Activated CD8-positive, alpha-beta memory T cell treated with anti-CD3 and anti-CD28 coated beads, Interleukin-2, amount 50 U/mL, for 4 hours (primary cell): ENCODE measurements around the gene ARPP19.
A peak's percentile ranks its signal among the peaks of the same experiment; 100 is the strongest.
"Not testable (repeated sequence)": the region's sequence is repeated elsewhere in the genome, so short reads cannot be mapped to it uniquely, and the experiment has no call there.

Experiments used
- DNase-seq: peaks from one replicate; pipeline ENCODE4 v3.0.0-alpha.2; 2020

ARPP19 gene, protein sequence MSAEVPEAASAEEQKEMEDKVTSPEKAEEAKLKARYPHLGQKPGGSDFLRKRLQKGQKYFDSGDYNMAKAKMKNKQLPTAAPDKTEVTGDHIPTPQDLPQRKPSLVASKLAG

DNA sequence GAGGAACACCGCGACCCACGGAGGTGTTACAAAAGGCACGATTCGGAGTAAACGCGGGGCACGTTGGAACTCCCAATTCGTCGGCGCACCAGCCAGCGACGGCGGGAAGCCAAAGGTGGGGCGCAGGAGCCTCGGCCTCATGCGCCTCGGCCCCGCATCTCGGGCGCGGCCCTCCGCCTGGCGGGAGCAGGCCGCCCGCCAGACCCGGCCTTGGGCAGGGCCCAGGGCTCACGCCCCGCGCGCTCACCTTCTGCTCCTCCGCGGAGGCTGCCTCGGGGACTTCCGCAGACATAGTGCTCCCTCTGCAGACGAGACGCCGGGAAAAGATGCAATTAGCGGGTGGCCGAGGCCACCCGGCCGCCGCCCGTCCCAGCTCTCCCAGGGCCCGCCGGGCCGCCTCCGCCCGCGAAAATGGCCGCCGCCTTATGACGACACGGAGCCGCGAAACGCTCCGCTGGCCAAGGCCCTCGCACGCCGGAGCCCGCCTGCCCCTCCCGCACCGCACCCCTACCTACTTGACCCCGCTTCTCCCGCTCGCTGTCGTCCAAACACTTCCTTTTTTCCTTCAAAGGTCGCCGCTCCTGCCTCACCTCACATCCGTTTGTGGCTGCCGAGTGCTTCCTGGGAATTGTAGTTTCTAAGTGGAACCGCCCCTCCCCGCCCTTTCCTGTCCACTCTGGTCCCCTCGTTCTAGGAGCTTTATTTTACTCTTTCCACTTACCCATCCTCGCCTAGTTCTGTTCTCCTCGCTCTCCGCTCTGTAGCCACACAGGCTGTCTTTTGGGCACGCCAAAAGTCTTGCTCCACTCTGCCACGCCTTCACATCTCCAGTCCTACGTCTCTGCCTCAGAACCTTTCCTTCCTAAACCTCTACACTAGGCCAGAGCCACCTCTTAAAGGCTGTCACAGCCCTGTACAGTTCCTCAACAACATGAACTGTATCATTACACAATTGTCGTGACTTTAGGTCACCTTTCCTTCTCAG lies at the start of gene ARPP19:
ARPP19 (minus strand) TSS at position 430 of the 985 bp plus-strand sequence; CDS start at position 292, 138 bp downstream.
- DNase-seq = peak; percentile 71

DNA sequence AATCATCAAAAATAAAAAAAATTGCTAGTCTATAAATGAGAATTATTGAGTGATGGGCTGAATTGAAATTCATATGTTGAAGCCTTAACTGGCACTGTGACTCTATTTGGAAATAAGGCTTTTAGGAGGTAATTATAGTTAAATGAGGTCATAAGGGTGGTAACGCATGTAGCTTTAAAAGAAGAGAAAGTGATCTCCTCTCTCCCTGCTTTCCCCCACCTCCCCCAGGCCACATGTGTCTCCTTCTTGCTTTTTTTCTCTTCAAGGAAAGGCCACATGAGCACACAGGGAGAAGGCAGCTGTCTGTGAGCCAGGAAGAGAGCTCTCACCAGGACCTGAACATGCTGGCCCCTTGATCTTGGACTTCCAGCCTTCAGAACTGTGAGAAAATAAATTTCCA lies 48.2 kb upstream of the ARPP19 start:
- DNase-seq = no peak

DNA sequence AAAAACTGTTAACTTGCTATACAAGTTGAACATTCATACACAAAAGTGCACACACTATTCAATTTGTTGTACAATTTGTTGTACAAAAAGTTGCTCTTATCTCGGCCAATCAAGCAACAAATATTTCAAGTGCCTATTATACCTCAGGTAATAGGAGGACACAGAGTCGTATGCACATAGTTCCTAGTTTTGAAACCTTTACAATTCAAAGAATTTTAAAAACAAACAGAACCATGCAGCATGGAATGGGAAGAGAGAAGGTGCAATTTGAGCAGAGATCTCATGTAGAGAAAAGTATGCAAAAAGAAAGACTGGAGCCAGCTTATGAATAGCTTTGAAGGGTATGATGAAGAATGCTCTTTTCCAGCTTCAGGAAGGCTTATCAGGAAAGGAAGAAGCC lies 46.5 kb upstream of the ARPP19 start:
- DNase-seq = no peak

DNA sequence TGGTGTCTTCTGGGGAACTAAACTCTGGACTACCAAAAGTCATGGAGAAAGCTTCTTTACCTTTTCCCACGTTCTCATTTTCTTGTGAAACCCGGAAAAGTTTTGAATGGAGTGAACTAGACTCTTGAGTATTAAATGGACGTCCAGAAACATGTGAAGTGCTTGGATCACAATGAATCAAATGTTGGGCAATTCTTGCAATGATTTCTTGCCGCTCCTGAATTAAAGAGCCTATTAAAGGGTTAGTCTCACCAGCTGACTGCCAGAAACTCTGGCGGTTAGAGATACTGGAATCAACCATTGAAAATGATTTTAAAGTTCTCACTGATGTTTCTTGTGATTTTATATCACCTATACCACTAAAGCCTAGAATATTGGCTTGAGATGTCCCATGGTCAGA lies 40.8 kb upstream of the ARPP19 start:
- DNase-seq = no peak

DNA sequence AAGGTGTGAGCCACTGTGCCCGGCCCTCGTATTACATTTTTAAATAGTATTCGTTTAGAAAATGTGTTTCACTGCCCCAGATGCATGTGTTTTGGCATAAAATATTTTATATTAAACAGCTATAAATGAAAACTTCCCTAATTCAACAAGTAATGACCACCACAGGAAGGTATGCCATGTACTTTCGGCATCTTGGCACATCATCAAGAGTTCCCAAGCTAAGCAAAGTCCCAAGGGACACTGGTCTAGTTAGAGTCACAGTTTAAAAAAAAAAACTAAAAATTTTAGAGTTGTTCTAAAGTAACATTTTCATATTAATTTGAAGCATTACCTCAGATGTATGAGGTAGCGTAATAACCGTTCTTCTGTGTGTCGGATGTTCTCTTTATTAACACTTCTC lies 15.6 kb upstream of the ARPP19 start:
- DNase-seq = no peak

DNA sequence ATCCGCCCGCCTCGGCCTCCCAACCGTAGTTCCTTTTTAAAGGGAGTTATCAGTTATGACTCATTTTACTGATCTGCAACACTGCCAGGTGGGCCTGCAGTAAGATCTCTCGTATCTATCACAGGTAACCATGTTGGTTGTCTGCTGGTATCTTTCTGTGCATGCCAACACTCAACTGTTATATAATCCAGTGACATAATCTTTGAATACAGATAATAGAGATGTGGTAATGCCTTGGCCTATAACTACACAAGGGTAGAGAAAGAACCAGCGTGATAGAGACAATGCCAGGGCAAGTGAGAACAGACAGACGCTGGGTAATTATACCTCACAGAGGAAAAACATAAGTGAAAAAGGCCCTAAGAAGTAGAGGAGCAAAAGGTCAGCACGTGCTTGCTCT lies 11.0 kb upstream of the ARPP19 start:
- DNase-seq = no peak

DNA sequence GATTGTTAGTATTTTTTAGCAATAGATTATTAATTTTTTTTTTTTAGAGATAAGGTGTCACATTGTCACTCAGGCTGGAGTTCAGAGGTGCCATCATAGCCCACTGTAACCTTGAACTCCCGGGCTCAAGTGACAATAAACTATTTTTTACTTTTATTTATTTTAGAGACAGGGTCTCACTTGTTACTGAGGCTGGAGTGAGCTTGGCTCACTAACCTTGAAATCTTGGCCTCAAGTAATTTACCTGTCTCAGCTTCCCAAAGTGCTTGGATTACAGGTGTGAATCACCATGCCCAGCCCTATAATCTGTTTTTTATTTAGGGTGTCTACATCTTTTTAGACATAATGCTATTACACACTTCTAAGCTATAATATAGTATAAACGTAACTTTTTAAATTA lies 7.9 kb upstream of the ARPP19 start:
- no peak for DNase-seq

DNA sequence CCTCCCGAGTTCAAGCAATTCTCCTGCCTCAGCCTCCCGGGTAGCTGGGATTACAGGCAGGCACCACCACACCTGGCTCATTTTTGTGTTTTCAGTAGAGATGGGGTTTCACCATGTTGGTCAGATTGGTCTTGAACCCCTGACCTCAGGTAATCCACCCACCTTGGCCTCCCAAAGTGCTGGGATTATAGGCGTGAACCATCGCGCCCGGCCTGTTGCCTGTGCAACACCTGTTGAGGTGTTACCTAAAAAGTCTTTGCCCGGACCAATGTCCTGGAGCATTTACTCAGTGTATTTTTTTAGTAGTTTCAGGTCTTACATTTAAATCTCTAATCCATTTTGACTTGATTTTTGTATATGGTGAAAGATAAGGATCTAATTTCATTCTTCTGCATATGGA lies 6.7 kb upstream of the ARPP19 start:
- DNase-seq = not testable (repeated sequence)

DNA sequence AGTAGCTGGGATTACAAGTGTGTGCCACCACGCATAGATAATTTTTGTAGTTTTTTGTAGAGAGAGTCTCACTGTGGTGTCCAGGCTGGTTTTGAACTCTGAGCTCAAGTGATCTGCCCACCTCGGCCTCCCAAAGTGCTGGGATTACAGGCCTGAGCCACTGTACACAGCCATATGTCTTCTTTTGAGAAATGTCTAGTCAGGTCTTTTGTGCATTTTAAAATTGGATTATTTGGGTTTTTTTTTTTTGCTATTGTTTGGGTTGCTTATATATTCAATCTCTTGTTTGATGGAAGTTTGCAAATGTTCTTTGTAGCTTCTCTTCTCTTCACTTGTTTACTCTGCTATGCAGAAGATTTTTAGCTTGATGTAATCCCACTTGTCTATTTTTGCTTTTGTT lies 6.2 kb upstream of the ARPP19 start:
- DNase-seq = no peak

DNA sequence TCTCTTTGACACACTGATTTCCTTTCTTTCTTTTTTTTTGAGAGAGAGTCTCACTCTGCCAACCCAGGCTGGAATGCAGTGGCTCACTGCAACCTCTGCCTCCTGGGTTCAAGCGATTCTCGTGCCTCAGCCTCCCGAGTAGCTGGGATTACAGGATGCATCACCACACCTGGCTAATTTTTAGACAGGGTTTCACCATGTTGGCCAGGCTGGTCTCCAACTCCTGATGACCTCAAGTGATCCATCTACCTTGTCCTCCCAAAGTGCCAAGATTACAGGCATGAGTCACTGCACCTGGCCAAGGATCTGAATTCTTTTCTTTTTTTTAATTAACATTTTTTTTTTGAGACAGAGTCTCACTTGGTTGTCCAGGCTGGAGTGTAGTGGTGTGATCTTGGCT lies 5.8 kb upstream of the ARPP19 start:
- not testable (repeated sequence) for DNase-seq

DNA sequence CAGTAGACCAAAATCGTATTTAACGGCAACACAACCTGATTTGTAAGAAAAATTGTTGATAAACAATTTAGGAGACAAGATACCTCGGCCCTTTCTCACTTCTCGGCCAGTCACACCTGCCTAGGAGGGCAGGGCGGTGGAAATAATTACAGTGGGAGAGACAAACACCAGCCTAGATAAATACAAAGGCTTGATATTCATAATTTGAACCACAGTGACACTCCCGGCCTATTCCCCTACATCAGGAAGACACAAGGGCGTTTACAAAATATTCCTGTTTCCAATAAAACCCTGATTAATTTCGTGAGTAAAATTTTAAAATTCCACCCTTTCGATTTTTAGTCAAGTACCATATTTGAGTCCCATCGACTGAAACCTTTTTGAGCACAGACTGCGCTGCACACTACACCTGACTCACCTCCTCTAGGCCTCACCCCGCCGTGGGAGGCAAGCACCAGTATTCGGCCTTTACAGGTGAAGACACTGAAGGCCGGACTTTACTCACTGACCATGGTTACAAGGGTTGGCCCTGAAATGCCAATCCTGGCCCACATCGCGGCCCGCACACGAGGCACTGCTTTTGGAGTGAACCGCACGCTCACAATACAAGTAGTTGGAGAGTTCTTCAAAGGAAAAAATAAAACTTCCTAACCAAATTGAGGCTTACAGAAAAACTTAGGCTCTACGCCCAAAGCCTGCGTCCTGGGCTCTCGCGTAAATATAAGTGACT lies 794 bp downstream of the ARPP19 start:
- peak; percentile 51 for DNase-seq

DNA sequence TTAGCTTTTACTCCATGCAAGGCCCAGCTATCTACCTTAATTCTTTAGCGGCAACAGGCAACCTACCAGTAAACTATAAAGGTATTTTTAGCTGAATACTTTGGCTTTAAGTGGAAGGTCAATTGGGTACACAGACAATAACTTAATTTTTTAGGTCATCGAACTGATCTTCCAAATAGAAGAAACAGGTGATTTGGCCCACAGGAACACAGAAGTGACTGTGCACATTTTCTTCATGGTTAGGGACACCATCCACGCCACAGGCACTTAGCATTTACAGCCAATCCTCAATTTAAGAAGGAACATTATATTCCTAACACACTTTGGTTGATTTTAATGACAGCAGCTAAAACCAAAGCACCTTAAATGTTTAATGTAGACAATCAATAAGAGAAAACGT lies 1.9 kb downstream of the ARPP19 start:
- no peak for DNase-seq

DNA sequence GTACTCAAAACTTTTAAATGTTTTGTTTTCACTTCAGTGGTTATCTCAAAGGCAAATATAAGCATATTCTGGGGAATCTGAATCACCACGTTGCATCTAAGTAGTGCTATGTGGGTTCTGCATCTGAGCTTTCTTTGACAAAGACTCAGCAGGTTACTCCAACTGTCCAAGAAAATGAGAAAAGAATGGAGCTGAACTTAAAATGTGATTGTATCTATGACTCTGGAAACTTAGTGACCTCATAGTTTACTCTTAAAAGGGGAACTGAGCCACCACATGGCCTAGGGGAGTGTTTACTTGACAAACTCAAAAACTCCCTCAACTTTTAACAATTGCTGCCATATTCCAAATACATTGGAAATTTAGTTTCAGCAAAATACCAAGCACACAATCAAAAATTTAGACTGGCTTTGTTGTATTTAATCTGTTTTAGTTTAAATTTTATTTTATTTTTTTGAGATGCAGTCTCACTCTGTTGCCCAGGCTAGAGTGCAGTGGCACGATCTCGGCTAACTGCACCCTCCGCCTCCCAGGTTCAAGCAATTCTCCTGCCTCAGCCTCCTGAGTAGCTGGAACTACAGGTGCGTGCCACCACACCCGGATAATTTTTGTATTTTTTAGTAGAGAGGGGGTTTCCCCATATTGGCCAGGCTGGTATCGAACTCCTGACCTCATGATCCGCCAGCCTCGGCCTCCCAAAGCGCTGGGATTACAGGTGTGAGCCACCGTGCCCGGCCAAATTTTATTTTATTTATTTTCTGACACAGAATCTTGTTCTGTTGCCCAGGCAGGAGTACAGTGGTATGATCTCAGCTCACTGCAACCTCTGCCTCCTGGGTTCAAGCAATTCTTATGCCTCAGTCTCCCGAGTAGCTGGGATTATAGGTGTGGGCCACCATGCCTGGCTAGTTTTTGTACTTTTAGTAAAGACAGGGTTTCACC lies 3.1 kb downstream of the ARPP19 start:
- not testable (repeated sequence) for DNase-seq

DNA sequence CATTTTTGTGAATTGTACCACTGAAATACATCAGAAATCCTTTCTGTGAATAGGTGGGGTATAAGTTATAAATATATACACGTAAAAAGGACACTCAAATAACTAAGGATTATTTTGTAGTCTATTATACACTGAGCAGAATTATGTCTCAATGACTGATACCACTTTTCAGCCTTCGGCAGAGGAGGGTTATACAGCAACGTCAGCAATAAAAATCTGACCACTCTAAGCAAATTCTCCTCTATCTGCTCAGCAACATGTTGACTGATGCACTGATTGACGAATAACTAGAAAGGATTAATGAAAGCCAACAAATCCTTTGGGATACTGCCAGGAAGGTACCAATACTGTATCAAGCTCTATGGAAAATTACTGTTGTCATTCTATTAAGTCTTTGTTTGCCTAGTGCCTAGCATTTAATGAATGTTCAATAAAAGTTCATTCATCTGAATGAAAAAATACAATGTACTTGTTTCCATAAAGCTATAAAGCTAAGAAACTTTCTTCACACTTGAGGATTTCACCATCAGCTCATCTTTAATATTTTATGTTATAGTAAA lies 5.2 kb downstream of the ARPP19 start:
- no peak for DNase-seq

DNA sequence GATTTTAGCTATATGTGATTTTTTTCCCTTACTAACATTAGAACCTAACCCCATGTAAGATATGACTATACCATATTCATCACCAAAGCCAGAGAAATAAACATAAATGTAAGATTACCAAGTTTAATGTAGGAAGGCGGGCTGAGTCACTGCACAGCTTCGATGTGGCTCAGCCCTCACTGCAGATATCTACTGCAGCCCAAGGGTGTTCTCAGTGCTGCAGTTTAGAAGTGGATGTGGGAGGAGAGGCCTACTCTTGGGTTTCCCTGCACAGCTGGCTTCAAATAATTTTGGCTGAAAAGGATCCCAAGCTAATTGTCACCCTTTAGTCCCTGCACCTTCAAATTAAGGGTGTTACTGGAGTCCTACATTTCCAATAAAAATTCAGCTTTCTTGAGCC lies 9.3 kb downstream of the ARPP19 start:
- DNase-seq = peak; percentile 22

DNA sequence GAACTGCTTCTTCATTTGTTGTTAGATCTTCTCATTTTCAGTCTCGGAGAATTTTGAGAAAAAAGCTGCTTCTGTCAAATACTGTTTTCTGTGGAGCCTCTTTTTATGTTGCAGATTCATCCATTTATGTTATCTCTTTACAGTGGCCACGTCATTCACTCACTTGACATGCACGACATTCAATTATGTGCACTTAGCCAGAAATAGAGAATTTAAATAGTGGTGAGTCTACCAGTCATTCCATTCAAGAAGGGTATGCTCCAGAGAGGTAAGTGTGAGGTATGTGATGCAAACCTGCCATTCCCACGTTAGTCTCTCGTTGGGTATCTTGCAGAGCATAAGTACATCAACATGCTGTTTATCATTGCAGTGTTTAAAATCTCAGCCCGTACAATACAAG lies 9.8 kb downstream of the ARPP19 start:
- DNase-seq = no peak

DNA sequence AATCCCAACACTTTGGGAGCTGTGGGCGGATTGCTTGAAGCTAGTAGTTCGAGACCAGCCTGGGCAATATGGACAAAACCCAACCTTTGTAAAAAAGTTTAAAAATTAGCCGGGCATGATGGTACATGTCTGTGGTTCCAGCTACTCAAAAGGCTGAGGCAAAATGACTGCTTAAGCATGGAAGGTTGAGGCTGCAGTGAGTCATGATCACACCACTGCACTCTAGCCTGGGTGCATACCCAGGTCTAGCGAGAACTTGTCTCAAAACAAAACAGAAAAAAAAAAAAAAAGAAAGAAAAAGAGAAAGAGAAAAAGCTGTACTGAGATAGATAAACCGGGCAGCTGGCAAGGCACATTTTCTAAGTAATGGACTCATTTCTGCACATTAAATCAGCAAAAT lies 10.6 kb downstream of the ARPP19 start:
- peak; percentile 28 for DNase-seq

DNA sequence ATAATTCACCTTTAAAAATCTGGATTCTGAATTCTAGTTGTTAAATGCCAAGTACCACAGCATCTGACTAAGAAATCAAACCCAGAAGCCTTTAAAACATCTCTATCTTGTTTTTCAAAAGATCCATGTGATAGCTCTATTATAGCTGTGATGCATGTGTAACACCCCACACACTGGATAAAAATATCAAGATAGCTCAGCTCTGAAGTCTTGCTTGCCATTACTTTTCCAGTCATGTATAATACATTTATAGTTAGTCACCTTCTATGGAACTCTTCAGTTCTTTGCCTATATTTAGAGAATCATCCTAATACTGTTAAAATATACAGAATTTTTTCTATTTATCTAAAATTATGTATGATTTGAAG lies 11.6 kb downstream of the ARPP19 start:
- no peak for DNase-seq

DNA sequence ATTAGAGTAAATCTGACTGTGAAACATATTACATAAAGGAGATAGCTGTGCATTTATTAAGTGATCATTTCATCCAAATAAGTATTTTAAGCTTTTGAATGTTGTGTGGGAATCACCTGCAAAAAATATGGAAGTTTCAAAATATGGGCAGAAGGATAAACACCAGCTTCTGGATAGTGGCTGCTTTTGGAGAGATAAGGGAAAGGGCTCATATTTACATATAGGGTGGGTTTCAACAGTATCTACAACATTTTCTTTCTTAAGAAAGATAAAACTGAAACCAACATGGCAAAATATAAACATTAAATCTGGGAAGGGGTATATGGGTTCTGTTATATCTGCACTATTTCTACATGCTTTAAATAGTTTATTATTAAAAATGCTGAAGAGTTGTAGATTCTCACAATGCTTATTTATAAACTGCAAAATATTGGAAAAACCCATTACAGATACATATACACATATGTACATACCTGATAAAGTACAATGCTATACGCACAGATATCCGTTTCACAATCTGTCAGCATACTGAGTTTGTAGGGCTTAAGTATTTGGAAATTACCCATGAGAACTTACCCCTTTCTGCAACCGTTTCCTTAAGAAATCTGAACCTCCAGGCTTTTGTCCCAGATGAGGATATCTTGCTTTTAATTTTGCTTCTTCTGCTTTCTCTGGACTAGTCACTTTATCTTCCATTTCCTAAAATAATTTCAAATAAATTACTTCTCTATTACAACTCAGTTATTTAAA lies 12.1 kb downstream of the ARPP19 start:
- no peak for DNase-seq

DNA sequence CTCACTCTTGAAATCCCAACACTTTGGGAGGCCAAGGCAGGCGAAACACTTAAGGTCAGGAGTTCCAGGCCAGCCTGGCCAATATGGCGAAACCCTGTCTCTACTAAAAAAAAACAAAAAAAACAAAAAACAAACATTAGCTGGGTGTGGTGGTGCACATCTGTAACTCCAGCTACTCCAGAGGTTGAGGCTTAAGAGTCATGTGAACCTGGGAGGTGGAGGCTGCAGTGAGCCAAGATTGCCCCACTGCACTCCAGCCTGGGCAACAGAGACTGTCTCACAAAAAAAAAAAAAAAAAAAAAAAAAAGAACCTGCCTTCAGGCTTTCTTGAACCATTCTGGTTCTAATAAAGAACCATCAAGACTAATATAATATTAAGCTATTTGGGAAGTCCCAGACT lies 16.5 kb downstream of the ARPP19 start:
- DNase-seq = no peak

DNA sequence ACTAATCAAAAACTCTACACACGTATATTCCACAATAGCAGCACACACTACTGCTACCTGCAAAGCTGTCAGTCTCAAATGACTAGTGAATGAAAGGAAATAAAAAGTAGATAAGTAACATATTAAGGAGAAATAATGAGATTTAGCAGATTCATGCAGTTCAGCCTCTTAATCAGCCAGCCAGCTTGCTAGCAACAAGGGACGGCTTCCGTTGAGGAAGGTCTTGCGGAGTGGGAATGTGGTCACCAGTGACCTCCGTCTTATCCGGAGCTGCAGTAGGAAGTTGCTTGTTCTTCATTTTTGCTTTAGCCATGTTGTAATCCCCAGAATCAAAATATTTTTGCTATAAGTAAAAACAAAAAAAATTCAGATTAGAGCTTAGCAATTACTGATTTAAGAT lies 17.1 kb downstream of the ARPP19 start:
- DNase-seq = no peak

DNA sequence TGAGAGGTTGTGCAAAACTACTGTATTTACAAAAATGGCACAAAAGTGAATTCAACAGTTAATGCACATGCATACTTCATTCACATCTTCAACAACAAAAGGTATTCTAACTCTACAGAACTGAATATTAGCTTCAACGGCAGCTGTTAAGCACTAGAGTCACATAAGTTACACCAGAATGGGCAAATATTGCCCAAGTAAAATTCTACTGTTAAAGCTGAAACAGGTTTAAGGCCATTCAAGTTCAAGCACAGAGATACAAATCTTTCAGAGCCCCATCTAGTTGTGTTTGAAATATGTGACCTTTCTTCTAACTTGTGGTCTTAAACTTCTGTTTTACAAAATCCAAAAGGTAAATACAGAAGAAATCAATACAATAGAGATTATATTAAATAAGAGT lies 17.6 kb downstream of the ARPP19 start:
- not testable (repeated sequence) for DNase-seq
